CD14-positive monocyte (primary cell): ENCODE data around the gene COPE. TPM values are rescaled to one million over a fixed set of nuclear protein-coding genes. Genes with fewer than 3 reads are reported as not detected.

ENCODE experiments used
- DNase-seq, 3 donors: peaks; one replicate each; pipeline ENCODE4 v3.0.0-alpha.2; 2011 to 2022
- H2AFZ ChIP-seq: 2 replicates; pipeline ENCODE4 v1.6.0; 2012; ENCODE audit warnings: mild to moderate bottlenecking, low read depth, low read length, inconsistent platforms; ENCODE audit not compliant: insufficient read depth, poor library complexity, severe bottlenecking
- H3K27ac ChIP-seq, 2 donors: 1 replicate in 1 of 2; 2 replicates in 1 of 2; pipeline ENCODE4 v1.5.1; 2012 to 2013; ENCODE audit warnings: low read length in 2 of 2, control low read depth in 1 of 2, inconsistent platforms in 1 of 2, low read depth in 1 of 2, mild to moderate bottlenecking in 1 of 2
- H3K27me3 ChIP-seq, 2 donors: one replicate each; pipeline versions ENCODE4 v1.6.0 to v1.6.1; 2011 to 2013; ENCODE audit warnings: low read length in 2 of 2; ENCODE audit not compliant: control insufficient read depth in 2 of 2, insufficient read depth in 2 of 2
- H3K36me3 ChIP-seq, 2 donors: replicated peaks in 1 of 2; 1 replicate in 1 of 2; 2 replicates in 1 of 2; pipeline versions ENCODE4 v1.5.1 to v1.6.1; 2012 to 2013; ENCODE audit warnings: low read length in 2 of 2, control low read depth in 1 of 2, inconsistent platforms in 1 of 2, mild to moderate bottlenecking in 1 of 2; ENCODE audit not compliant: insufficient read depth in 2 of 2, control insufficient read depth in 1 of 2
- H3K4me1 ChIP-seq, 2 donors: 1 replicate in 1 of 2; 2 replicates in 1 of 2; pipeline versions ENCODE4 v1.5.1 to v1.6.1; 2012 to 2013; ENCODE audit warnings: low read length in 2 of 2, control low read depth in 1 of 2, inconsistent platforms in 1 of 2, mild to moderate bottlenecking in 1 of 2, moderate library complexity in 1 of 2; ENCODE audit not compliant: insufficient read depth in 2 of 2, control insufficient read depth in 1 of 2
- H3K4me2 ChIP-seq: replicated peaks from 2 replicates; pipeline ENCODE3; 2012; ENCODE audit warnings: low read length, moderate library complexity, mild to moderate bottlenecking; ENCODE audit not compliant: poor library complexity, severe bottlenecking; ENCODE audit errors: extremely low read depth
- H3K4me3 ChIP-seq, 3 experiments: fragments of 200-600 bp in 1 of 3; sonication (generic) in 1 of 3; replicated peaks in 1 of 3; 1 replicate in 2 of 3; 2 replicates in 1 of 3; pipeline ENCODE4 v1.5.1; 2011 to 2013; ENCODE audit warnings: low read length in 3 of 3, mild to moderate bottlenecking in 3 of 3, control low read depth in 2 of 3, low read depth in 2 of 3, inconsistent platforms in 1 of 3, moderate library complexity in 1 of 3
- H3K79me2 ChIP-seq: 2 replicates; pipeline ENCODE4 v1.6.0; 2012; ENCODE audit warnings: mild to moderate bottlenecking, control low read depth, inconsistent platforms, low read length, moderate library complexity; ENCODE audit not compliant: insufficient read depth
- H3K9ac ChIP-seq: 2 replicates; pipeline ENCODE4 v1.6.0; 2017; ENCODE audit warnings: low read length, mild to moderate bottlenecking; ENCODE audit not compliant: insufficient read depth, poor library complexity, severe bottlenecking
- H3K9me3 ChIP-seq, 2 donors: replicated peaks in 1 of 2; 1 replicate in 1 of 2; 2 replicates in 1 of 2; pipeline versions ENCODE4 v1.5.1 to v1.6.1; 2012 to 2013; ENCODE audit warnings: low read length in 2 of 2, control low read depth in 1 of 2; ENCODE audit not compliant: control insufficient read depth in 1 of 2, insufficient read depth in 1 of 2
- H4K20me1 ChIP-seq: 2 replicates; pipeline ENCODE4 v1.6.0; 2012; ENCODE audit warnings: mild to moderate bottlenecking, low read length, control low read depth, moderate library complexity; ENCODE audit not compliant: insufficient read depth
- H3K27ac Mint-ChIP-seq, 7 donors: one replicate each; pipeline ENCODE4 v1.8.0; 2020; ENCODE audit warnings: mild to moderate bottlenecking in 7 of 7, mixed read lengths in 7 of 7, moderate library complexity in 6 of 7, inconsistent platforms in 2 of 7
- H3K27me3 Mint-ChIP-seq, 3 donors: one replicate each; pipeline ENCODE4 v1.8.0; 2021 to 2022; ENCODE audit warnings: low read depth in 3 of 3, mild to moderate bottlenecking in 3 of 3, mixed read lengths in 3 of 3, moderate library complexity in 3 of 3, inconsistent platforms in 1 of 3
- H3K36me3 Mint-ChIP-seq, 2 donors: one replicate each; pipeline ENCODE4 v1.8.0; 2020; ENCODE audit warnings: mixed read lengths in 2 of 2, inconsistent platforms in 1 of 2, mild to moderate bottlenecking in 1 of 2
- H3K4me1 Mint-ChIP-seq: one replicate; pipeline ENCODE4 v1.8.0; 2020; ENCODE audit warnings: mild to moderate bottlenecking, mixed read lengths
- H3K4me3 Mint-ChIP-seq, 2 donors: one replicate each; pipeline ENCODE4 v1.8.0; 2020; ENCODE audit warnings: mild to moderate bottlenecking in 2 of 2, mixed read lengths in 2 of 2, moderate library complexity in 1 of 2
- H3K9me3 Mint-ChIP-seq, 7 donors: one replicate each; pipeline ENCODE4 v1.8.0; 2020 to 2022; ENCODE audit warnings: mixed read lengths in 7 of 7, mild to moderate bottlenecking in 6 of 7, moderate library complexity in 6 of 7, inconsistent platforms in 2 of 7
- WGBS: methylation state at CpG from one replicate; pipeline ENCODE4 v1.1.5; 2013; ENCODE audit warnings: missing lambda C conversion rate; ENCODE audit not compliant: insufficient coverage; 5-methylcytosine and 5-hydroxymethylcytosine counted together
- intact Hi-C, 2 donors: fragments of 100-400 bp; cut with micrococcal nuclease; formaldehyde crosslinking; loops; one replicate each; pipeline versions ENCODE4 v1.15.0 to v1.15.1; 2023
- polyA plus RNA-seq, 3 donors: library from polyadenylated mRNA; depleted of rRNA in 1 of 3; unstranded in 2 of 3; stranded (reverse) in 1 of 3; fragments of 300-500 nt in 2 of 3; fragments of >200 nt in 1 of 3; fragmentation: Illumina TruSeq in 2 of 3; gene quantifications; 1 replicate in 2 of 3; 2 replicates in 1 of 3; pipeline ENCODE4 v1.2.3, GENCODE V29; 2012 to 2021
- TF ChIP-seq, protein P1 (sequence below): fragments of 200-600 bp; IDR thresholded peaks from one replicate; pipeline ENCODE4 v1.8.0; 2022; ENCODE audit warnings: antibody characterized with exemption, mild to moderate bottlenecking

COPE gene
- polyA plus RNA-seq, 3 donors, result 331 to 345 (median 345) TPM

DNA sequence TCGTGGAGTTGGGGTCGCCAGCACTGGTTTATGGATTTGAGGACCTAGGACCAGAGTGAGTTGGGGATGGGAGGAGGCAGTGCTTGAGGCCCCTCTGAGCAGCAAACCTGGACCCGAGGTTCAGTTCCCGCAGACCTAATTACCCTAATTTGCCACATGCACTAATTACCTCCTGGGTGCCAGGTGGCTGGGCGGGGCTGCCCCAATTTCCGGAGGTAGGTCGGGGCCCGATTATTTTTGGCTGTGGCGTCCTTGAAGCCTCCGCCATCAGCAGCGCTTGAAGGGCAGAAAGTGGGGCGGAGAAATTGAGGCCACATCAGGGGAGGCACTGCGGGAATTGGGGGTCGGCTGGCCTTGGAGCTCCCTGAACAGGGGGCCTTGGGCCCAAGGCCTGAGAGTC lies 27.7 kb upstream of the COPE start:
- H3K9me3 ChIP-seq, result no peaks in the 10 kb centered on the region
- DNase-seq, result no peak
- H3K79me2 ChIP-seq, result peaks cover 2% of the 10 kb centered on the region
- no peak overlapping the region for H3K9ac ChIP-seq
- peaks cover 5 to 6% of the 10 kb centered on the region in 2 donors for H3K4me1 ChIP-seq
- H3K27me3 ChIP-seq, result no peaks in the 10 kb centered on the region
- H3K27ac ChIP-seq, result no peak overlapping the region
- Mint-ChIP-seq H3K27me3 (peaks cover 0 to 6% (median 5%) of the 10 kb centered on the region in 3 donors), H3K9me3 (peaks cover 0 to 9% (median 2%) of the 10 kb centered on the region in 7 donors), H3K27ac (no peak overlapping the region), H3K4me1 (peaks cover 18% of the 10 kb centered on the region), H3K4me3 (no peak overlapping the region), H3K36me3 (peaks cover 13 to 15% of the 10 kb centered on the region in 2 donors)
- TF ChIP-seq, protein P1, sequence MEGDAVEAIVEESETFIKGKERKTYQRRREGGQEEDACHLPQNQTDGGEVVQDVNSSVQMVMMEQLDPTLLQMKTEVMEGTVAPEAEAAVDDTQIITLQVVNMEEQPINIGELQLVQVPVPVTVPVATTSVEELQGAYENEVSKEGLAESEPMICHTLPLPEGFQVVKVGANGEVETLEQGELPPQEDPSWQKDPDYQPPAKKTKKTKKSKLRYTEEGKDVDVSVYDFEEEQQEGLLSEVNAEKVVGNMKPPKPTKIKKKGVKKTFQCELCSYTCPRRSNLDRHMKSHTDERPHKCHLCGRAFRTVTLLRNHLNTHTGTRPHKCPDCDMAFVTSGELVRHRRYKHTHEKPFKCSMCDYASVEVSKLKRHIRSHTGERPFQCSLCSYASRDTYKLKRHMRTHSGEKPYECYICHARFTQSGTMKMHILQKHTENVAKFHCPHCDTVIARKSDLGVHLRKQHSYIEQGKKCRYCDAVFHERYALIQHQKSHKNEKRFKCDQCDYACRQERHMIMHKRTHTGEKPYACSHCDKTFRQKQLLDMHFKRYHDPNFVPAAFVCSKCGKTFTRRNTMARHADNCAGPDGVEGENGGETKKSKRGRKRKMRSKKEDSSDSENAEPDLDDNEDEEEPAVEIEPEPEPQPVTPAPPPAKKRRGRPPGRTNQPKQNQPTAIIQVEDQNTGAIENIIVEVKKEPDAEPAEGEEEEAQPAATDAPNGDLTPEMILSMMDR, result no peak
- no peaks in the 10 kb centered on the region for H4K20me1 ChIP-seq
- intact Hi-C loops, result no loop called here
- H3K4me2 ChIP-seq, result no peak overlapping the region
- H3K36me3 ChIP-seq, result peaks cover 0 to 8% of the 10 kb centered on the region in 2 donors
- 95% methylated on average over 10 of the region's 14 CpGs for WGBS
- no peak overlapping the region for H3K4me3 ChIP-seq
- no peak overlapping the region for H2AFZ ChIP-seq

DNA sequence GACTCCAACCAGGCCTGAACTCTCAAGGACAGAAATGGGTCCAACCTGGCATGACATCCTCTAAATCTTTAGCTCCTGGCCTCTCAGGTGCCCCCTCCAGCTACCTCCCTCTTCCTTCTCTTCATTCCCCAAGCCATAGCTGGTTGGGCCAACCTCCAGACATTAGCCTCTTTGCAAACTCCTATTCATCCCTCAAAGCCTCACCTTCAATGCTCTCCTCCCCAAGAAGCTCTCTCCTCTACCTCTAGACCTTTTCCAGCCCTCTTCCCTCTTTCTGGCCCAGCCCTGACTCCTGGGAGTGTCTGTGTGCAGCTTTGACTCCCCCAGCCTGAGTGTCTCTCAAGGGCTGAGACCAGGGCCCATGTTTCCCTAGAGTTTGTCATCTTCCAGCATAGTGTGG lies 27.1 kb upstream of the COPE start:
- Histone ChIP-seq H3K4me3 (no peak overlapping the region), H3K9me3 (no peaks in the 10 kb centered on the region), H3K27ac (no peak overlapping the region), H3K9ac (no peak overlapping the region), H3K36me3 (peaks cover 0 to 8% of the 10 kb centered on the region in 2 donors), H3K4me2 (no peak overlapping the region), H2AFZ (no peak overlapping the region), H3K4me1 (peaks cover 11 to 12% of the 10 kb centered on the region in 2 donors), H3K79me2 (peaks cover 8% of the 10 kb centered on the region), H4K20me1 (no peaks in the 10 kb centered on the region), H3K27me3 (no peaks in the 10 kb centered on the region)
- Mint-ChIP-seq H3K4me3 (no peak overlapping the region), H3K9me3 (peaks cover 0 to 9% (median 2%) of the 10 kb centered on the region in 7 donors), H3K27me3 (peaks cover 0 to 4% (median 0%) of the 10 kb centered on the region in 3 donors), H3K27ac (no peak overlapping the region), H3K4me1 (peaks cover 24% of the 10 kb centered on the region), H3K36me3 (peaks cover 13 to 15% of the 10 kb centered on the region in 2 donors)
- intact Hi-C loops, result no loop called here
- no peak for DNase-seq
- TF ChIP-seq, protein P1, result no peak
